UCSD-AML1 (cell line): ENCODE measurements around the gene LYPD6B.

Source experiments
- DNase-seq: peaks from one replicate; lab custom pipeline; 2025; ENCODE audit not compliant: unreplicated experiment; lab: John Stamatoyannopoulos, UW

Gene LYPD6B

DNA sequence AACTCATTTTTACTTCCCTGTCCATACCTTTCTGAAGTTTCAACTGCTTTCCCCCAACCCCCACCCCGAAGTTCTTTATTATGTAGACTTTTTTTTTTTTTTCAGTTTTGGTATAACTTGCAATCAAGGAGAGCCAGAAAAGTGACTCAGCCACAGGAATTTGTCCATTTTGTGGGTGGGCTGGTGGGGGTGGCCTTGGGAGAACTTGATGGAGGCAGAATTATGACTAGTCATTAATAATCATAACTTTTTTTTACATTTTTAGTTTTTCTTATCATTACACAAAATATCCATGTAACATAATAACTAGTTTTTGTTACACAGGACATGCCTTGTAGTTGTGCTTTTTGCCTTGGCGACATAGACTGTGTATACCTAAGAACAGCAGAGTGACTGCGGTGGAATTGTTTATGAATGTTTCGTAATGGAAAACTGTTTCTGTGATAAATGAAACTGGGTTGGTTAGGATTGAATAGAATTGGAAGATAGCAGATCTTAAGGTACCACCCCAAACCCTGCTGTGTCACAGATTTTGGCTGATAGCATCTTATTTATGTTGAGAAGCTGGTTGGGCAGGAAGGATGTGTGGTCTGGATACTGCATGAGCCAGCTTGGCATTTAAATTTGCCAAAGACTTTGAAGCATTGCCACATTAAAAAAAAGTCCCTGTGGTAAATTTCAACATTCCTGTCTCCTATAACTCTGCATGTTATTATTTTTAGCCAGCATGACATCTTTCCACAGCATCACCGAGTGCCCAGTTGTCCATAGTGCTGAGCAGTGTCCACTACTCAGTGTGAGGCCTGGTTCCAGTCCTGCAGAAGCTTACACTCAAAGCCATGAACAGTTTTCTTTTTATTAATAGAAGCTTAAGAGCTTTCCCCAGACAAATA lies 30.7 kb downstream of the LYPD6B start:
- DNase-seq = no peak

DNA sequence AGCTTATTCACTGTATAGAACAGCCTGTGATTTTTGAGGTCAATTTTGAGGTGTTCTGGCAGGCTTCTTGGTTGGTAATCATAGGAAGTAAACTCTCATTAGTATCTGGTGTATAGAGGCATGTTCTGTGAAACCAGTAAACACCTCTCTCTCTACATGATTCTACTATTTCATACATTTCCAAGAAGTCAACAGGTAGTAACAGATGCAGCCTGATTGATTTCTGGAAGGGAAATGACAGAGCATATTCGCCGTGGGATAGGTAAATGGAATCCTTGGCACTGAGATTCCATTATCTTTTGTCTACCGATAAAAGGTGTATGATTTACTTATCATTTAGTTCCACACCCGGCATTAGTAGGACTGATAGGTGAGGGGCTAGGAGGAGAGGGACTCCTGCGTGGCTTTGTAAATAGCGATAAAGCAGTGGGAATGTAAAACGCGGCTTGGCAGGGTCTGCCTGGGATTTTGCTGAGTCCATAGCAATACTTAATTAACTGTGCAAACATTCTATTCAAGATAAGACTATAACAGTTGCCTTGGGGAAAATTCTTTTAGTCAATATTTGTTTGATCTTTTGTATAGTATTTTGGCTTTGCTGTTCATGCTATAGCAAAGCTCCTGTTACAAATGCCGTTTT lies 32.3 kb downstream of the LYPD6B start:
- no peak for DNase-seq

DNA sequence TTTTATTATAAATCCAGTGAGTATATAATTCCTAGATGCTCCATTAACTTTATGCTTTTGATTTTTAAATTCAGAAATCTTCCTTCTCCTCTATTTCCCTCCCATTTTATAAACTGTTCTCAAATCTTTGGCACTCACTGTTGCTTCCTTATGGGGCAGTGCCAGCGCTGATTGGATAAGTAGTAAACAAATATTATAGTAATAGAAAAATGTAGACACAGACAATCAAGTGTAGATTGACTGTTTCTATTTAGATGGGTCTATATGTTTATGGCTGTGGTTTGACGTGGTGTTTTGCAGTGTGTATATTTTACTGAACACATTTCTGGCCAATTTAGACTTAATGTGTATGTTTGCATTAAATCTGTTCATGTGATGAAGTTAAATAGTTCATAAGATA lies 36.6 kb downstream of the LYPD6B start:
- no peak for DNase-seq

DNA sequence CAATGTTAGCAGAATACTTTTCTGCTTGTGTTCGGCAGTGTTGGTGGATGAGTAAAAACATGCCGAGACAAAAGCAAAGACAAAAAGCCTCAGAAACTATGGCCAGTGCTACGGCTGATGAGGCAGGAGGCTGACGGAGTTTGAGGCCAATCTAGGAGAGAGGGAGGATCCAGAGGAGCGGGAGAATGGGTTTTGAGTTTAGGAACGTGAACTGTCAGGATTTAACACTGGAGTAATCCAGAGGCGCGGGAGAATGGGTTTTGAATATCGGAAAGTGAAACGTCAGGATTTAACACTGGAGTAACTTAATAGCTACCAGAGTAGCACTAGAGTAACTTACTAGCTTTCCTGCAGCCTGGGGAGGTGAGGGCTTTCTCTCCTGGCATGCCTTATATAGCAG lies 37.4 kb downstream of the LYPD6B start:
- no peak for DNase-seq

DNA sequence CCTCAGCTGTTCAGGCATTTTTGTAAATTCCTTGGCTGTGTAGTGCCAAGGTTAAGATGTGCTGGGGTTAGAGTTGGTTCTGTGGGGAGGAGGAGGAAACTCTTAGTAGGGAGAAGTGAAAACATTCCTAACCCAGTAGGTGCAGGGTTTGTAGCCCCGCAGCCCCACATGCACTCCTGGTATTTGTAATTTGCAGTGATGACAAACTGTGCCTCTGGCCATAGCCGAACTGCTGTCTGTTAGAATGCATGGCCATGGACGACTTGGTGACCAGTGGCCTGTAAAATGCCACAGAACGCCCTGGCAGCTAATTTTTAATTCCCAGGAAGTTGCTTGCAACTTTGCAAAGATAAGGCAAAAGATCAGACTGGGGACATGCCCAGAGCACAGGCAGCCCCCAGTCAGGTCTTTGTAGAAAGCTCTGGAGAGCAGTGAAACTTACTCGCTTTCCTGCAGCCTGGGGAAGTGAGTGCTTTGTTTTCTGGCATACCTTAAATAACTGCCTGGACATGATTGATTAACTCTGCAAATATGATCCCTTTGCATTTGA lies 38.4 kb downstream of the LYPD6B start:
- no peak for DNase-seq

DNA sequence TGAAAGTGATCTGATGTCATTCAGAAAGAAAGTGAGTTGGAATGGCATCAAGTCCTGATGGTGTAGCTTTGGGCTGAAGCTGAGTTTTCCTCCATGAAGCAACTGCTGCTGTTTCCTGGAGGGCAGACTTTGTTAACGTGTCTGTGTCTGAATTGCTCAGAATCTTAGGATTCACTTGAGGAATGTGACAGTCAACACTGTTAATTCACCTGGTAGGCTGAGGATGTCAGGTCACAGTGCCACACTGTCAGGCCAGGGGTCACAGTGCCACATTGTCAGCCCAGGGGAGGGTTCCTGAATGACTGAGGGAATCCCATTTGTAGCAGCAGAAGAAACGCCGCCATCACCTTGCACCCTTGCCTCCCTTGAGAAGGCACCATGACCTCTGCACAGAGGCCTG lies 39.4 kb downstream of the LYPD6B start:
- DNase-seq = no peak

DNA sequence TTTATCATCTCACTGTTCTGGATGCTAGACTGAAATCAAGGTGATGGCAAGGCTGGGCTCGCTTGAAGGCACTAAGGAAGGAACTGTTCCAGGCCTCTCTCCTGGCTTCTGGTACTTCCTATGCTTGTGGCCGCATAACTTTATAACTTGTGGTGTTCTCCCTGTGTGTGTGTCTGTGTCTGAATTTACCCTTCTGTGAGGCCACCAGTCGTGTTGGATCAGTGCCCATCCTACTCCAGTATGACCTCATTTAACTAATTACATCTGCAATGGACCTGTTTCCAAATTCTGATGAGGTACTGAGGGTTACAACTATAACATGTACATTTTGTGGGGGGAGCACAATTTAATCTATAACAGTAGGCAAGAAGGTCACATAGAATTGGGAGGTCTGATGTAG lies 41.6 kb downstream of the LYPD6B start:
- no peak for DNase-seq

DNA sequence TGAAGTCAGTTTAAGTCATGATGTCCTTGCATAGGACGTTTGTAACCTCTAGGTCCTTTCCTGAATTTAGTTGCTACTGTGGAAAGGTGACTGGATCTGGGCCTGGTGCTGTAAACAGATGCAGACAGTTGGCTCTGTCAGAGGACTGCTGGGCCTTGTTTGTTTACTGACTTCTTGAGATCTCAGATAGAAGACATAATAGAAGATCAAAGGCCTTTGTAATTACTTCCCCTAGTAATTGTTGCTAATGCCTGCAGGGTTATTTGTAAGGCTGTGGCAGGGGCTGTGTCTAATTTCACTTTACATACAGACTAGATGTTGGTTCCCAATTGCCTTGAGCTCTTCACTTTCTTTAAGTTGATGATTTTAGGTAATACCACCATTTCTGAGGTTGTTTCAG lies 42.5 kb downstream of the LYPD6B start:
- no peak for DNase-seq

DNA sequence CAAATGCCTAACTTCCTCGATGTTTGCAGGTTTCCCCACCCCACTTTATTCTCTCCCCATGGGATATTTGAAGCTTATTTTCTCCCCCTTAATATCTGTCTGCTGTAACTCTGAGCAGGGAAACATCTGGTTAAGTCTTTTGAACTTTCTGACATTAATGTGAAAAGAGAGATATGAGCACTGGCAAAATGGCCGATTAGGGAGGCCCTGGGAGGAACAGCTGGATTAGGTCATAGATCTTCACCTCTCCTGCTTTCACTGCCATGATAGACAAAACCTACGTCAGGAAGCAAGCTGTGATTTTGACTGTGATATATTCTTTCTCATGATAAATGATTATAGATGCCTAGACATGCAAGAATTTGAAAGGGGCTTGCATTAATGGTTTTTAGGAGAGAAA lies 43.6 kb downstream of the LYPD6B start:
- no peak for DNase-seq

DNA sequence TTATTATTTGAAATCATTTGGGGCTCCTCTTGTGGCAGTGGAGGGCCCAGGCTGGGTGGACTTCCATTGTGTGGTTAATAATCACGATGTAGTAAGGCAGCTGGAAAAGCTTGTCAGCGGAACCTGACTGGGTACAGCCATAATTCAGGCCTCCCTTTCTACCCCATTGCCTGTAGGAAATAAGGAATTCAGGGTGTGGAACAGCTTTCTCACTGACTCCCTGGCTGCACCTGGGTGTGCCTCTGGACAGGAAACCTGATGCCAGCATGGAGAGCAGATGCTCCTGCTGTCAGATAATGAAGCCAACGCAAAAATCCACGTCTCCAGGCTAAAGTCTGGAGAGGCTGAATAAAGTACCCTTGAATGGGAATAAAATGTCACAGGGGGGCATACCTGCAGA lies 44.2 kb downstream of the LYPD6B start:
- no peak for DNase-seq

DNA sequence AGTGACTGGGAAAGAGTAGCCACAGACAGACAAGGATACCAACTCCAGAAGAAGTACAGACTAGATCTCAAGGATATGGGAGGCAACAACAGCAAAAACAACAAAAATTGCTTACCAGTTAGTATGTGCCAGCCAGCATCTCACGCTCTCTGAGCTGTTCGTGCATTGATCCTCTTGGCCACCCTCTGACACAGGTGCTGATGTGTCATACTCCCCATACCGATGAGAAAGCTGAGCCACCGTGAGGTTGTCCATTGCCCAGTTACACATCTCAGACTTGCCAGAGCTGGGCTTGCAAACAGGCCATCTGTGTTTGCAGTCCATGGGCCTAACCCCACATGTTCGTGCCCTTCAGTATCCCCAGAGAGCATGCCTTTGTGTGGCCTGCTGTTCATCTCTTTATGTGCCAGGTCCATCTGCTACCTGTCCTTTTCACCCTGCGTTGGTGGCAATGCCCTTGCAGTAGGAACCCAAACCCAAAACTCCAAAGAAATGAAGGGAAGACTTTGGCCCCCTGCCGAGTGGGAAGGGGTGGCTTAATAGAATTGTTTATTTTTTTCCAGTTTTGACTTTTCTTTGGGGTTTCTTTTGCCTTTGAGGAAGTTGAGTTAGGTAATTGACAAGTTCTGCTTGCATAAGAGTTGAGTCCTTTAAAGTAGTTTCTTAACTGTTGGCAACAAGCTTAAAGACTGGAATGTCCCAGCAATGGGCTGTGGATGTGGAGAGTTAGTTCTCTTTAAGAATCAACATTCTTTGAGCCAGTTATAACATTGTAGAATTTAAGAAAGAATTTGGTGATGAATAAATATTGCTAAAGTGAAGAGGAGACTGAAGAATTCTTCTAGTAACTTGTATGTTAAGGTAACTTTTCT lies 46.7 kb downstream of the LYPD6B start:
- DNase-seq = no peak

DNA sequence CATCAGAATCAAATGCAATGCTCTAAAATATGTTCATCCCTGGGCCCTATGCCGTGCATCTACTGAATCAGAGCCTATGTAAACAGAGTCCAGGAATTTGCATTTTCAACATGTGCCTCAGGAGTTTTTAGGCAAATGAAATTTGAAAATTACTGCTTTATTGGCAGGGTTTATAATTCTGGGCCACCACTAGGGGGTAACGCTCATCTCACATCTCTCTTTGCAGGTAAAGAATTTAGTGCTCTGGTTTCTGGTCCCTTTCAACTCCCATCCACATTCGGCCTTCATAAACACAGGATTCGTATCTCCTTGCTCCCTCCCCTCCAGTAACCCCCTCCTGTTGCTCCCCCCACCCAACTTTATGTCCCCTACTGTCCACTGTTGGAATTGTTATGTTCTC lies 49.3 kb downstream of the LYPD6B start:
- no peak for DNase-seq

DNA sequence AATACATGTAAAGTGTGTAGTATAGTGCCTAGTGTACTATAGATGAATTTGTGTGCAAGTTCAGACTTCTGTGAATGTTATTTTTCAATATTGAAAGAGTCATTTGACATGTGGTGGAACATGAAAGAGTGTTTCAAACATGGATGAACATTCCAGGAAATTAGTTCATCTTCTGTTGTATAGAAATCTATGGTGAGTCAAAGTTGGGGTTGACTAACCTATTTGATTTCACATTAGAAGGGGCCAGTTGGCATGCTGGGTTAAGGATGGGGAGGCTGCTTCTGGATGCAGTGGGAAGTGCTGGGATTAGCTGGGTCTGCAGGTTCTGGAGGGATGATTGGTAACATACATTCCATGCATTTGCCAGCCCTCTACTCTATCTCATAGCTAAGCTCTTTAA lies 50.6 kb downstream of the LYPD6B start:
- DNase-seq = no peak

DNA sequence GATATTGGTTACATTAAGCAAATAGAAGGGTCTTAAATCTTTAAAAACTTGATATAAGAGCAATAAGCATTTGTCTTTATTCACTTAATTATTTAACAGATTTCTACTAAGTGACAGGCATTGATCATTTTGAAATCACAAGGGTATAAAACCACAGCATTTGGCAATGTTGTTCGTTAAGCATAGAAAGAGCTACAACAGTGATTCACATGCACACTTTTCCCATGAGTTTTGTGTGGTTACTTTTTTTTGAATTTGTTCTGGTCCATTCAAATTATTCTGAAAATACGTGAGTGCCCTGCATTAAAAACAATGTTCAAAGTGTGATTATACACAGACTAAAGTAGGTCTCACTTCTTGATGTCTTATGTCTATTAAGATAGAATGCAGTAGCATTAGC lies 52.2 kb downstream of the LYPD6B start:
- no peak for DNase-seq

DNA sequence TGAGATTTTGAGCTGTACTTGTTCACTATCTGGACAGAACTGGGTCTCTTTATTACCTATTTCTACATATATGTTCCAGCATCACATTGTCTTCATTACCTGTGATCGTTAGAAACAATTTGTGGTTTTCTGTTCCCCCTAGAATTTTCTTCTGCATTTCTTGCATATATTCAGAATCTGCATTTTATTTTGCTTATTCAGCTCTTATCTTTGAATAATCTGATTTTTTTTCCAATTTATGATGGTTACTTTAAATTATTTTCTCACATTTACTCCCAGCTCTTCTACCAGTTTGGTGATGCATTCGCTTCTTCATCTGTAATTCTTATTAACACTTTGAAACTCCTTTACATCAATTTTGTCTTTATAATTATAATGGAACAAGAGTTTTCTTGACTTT lies 55.1 kb downstream of the LYPD6B start:
- DNase-seq = no peak

DNA sequence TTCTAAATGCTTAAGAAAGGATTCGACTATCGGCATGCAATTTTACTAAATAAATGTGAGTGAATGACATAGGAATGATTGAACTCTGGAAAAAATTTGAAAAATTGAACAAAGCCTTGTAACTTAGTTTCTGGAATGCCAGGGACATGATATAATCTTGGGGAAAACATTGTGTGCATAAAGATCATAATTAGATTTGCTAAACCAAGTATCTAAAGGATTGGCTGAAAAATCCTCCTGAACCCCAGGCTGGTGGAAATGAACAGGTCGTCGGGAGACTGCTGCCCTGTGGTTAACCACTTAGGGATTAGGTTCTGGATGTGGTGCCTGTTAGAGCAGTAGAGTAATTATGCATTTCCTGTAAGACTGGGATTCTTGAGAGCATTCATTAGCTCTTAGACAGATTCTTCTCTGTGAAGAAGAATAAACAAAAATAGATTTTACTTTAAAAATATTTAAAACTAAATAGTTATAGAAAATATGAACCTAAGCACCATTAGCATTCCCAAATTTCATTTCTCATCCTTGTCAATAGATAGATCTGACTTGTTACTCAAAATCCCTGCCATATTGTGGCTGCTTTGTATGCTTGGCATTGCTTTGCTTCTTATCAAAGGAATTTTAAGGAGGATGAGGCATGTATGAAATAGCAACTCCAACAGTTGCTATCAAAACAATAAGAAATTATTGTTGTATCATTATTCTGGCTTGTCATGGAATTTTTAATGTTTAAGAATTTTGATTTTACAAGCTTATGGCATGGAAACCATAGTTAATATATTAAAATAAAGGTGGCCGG lies 55.9 kb downstream of the LYPD6B start:
- no peak for DNase-seq

DNA sequence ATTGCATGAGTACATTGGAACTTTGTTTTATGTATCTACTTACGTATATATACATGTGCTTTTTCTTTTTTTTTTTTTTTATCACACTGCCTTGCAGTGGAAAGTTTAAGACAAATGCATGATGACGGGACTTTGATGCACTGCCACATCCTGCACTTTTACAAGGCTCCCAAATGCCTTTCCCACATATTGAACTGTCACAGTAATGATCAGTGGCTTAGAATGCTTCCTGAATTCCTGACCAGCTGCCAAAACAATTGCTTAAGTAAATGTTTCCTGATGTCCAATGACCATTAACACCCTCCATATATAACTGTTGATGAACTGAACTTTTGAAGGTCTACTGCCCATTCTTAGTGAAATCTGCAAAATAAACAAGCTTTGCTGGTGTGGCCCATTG lies 60.2 kb downstream of the LYPD6B start:
- DNase-seq = no peak

DNA sequence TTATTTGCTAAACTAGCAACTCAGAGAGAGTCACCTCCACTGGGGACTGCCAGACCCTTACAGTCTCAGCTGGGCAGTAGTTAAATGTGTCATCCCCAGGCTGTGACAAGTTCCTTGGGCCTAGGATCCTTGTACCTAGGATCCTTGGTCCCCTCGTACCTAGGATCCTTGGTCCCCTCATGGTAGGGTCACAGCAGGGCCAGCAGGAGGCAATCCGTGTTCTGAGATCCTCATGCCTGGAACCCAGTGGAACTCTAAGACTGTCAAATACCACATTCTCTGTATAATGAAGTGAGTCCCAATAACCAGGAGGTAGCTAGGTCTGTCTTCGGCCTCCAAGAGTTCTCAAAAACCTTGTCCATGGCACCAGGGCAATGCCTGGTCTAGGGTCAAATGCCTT lies 60.8 kb downstream of the LYPD6B start:
- no peak for DNase-seq

DNA sequence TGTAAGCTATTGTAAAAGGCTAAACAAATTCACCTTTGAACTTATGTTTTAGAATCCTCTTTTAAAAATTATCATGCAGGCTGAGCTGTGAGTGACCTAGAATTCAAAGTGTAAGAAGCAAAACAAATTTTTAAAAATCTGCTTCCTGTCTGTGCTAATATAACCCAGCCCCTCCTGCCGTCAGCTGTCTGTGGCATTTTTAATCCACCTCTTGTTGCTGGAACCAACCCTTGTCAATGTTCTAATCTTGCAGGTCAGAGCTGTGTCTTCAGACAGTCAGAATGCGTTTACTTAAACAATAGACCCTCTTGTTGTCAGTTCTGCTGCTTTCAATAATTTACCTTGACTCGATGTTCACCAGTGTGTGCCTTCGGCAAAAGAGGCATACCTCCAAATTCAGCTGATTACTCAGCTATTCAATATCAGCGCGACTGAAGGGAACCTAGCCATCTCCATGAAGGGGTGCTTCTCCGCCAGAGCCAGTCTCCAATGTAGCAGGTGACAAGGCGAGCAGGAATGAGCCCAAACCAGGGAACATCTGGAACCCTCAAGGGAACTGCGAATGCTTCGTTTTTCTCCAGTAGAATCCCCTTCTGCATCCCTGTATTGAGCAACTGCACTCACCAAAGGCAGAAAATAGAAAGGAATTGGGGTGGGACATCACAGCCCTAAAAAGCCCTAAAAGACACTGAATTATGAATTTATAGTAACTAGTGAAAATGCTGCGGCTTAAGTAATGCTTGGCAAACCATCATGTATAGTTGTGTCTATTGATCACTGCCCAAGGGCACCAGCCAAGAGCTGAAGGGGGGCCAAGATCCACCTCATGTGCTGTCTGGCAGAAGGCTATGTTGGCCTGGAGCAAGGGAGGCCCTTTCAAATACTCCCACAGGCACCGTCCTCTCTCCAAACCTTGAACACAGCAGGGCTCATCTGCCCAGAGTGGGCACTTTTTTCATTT lies 62.5 kb downstream of the LYPD6B start:
- DNase-seq = no peak

DNA sequence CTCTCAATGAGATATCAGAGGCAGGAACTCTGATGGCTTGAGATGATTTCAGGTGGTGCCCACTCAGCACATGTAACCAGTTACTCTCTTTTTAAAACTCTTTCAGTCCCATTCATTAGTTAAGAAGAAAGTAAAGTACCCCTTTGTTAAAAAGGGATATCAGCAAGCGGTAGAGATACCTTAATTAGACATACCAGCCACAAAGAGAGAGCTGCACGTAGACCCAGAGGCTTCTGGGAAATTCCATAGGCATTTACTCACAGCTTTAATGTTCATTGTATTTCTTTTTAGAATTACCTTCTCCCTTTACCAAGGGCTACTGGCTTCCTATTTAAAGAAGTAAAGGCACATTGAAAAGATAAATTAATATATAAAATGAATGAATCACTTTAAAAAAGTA lies 63.3 kb downstream of the LYPD6B start:
- no peak for DNase-seq
